Stomach (tissue), 4 donors: Measurements from ENCODE around the gene TCTN1.

Experiments used
- EP300 ChIP-seq: sonication (generic); formaldehyde crosslinking; IDR thresholded peaks from one replicate; pipeline ENCODE4 v1.6.1; 2017; ENCODE audit warnings: antibody characterized with exemption
- POLR2A ChIP-seq, 4 donors: fragments of 450-650 bp; IDR thresholded peaks; one replicate each; pipeline ENCODE4 v1.6.1; 2016; ENCODE audit warnings: antibody characterized with exemption in 4 of 4, control low read depth in 2 of 4, mild to moderate bottlenecking in 1 of 4, moderate library complexity in 1 of 4
- POLR2AphosphoS5 ChIP-seq, 3 donors: sonication (generic); formaldehyde crosslinking; IDR thresholded peaks; one replicate each; pipeline ENCODE4 v1.6.1; 2016; ENCODE audit warnings: antibody characterized with exemption in 3 of 3
- TF ChIP-seq, protein P1 (sequence below), 7 experiments: fragments of 450-650 bp in 4 of 7; fragments of 200-600 bp in 3 of 7; sonication (generic) in 3 of 7; IDR thresholded peaks; one replicate each; pipeline ENCODE4 v1.5.1; 2016 to 2019; ENCODE audit warnings: antibody characterized with exemption in 7 of 7, control low read depth in 2 of 7, mild to moderate bottlenecking in 1 of 7

DNA sequence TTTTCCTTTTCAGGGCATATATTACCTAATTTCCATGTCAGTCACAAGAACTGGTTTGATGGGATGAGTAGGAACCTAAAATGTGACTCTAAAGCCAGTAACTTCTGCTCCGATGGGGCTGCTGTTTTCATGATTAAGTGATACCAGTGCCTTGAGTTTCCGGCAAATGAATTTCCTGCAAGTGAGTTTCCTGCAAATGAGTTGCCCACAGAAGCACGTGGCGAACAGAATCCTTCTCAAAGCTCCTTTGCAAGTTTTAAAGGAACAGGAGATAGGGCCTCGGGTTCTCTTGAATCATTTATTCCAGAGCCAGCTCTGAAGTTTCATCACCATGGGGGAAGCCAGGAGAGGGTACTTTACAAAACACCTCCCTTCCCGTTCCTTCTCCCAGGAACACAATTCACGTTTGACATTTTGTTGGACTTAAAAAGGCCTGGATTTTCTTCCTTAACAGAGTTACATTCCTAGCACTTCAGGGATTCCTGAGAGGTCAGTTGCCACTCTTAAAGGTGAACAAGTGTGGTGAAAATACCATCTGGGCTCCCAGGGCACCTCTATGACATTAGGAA is 28.6 kb upstream of the TCTN1 start:
- TF ChIP-seq, protein P1, sequence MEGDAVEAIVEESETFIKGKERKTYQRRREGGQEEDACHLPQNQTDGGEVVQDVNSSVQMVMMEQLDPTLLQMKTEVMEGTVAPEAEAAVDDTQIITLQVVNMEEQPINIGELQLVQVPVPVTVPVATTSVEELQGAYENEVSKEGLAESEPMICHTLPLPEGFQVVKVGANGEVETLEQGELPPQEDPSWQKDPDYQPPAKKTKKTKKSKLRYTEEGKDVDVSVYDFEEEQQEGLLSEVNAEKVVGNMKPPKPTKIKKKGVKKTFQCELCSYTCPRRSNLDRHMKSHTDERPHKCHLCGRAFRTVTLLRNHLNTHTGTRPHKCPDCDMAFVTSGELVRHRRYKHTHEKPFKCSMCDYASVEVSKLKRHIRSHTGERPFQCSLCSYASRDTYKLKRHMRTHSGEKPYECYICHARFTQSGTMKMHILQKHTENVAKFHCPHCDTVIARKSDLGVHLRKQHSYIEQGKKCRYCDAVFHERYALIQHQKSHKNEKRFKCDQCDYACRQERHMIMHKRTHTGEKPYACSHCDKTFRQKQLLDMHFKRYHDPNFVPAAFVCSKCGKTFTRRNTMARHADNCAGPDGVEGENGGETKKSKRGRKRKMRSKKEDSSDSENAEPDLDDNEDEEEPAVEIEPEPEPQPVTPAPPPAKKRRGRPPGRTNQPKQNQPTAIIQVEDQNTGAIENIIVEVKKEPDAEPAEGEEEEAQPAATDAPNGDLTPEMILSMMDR (IDR thresholded peaks at IDR 0.05) = no peak
- TF ChIP-seq POLR2A (IDR thresholded peaks at IDR 0.05) = no peak
- TF ChIP-seq POLR2AphosphoS5 (IDR thresholded peaks at IDR 0.05) = peak in 1 of 3 donors; percentile 26
- TF ChIP-seq EP300 = no peak
